ENCODE data around the gene TUBB2A. TPM values are rescaled to one million over a fixed set of nuclear protein-coding genes. Genes with fewer than 3 reads are reported as not detected.
"Not testable (repeated sequence)": the region's sequence is repeated elsewhere in the genome, so short reads cannot be mapped to it uniquely, and the experiment has no call there.

TUBB2A gene
- total RNA-seq, 1 donor from 2014 or later = 769 TPM

- H3K36me3 Mint-ChIP-seq (ENCODE audit: unreplicated experiment) = peaks cover 6% of the 10 kb centered on the region
- peak overlapping the region; percentile 53 for H3K4me3 Mint-ChIP-seq (ENCODE audit: unreplicated experiment)
- DNase-seq = no peak
- H3K27ac Mint-ChIP-seq (ENCODE audit: unreplicated experiment) = peak overlapping the region; percentile 48
- peaks cover 11% of the 10 kb centered on the region for H3K27me3 Mint-ChIP-seq (ENCODE audit: unreplicated experiment)
- TF ChIP-seq CTCF (IDR thresholded peaks at IDR 0.05; ENCODE audit: partially characterized antibody, unreplicated experiment) = no peak
- H3K9me3 Mint-ChIP-seq (ENCODE audit: unreplicated experiment) = peaks cover 21% of the 10 kb centered on the region
- peaks cover 22% of the 10 kb centered on the region for H3K4me1 Mint-ChIP-seq (ENCODE audit: low read depth, unreplicated experiment)
These were observed 2.7 kb upstream of the TUBB2A start for GRCh38 chr6:3159805-3160781.

- DNase-seq = peak; percentile 52
- peak overlapping the region; percentile 97 for H3K27ac Mint-ChIP-seq (ENCODE audit: unreplicated experiment)
These were observed 887 bp downstream of the TUBB2A start for GRCh38 chr6:3156184-3157130.

GRCh38 chr6:3155416-3155815 is 1.9 kb downstream of the TUBB2A start:
- Mint-ChIP-seq H3K4me3 (ENCODE audit: unreplicated experiment) (peak overlapping the region; percentile 92), H3K27ac (ENCODE audit: unreplicated experiment) (peak overlapping the region; percentile 76), H3K4me1 (ENCODE audit: low read depth, unreplicated experiment) (peaks cover 23% of the 10 kb centered on the region), H3K9me3 (ENCODE audit: unreplicated experiment) (peaks cover 19% of the 10 kb centered on the region), H3K27me3 (ENCODE audit: unreplicated experiment) (peaks cover 15% of the 10 kb centered on the region), H3K36me3 (ENCODE audit: unreplicated experiment) (peaks cover 19% of the 10 kb centered on the region)
- DNase-seq = not testable (repeated sequence)

More at GRCh38 chr6:3156184-3157130, 887 bp downstream of the TUBB2A start:
- peaks cover 15% of the 10 kb centered on the region for H3K27me3 Mint-ChIP-seq (ENCODE audit: unreplicated experiment)
- peaks cover 16% of the 10 kb centered on the region for H3K9me3 Mint-ChIP-seq (ENCODE audit: unreplicated experiment)
- peak overlapping the region; percentile 92 for H3K4me3 Mint-ChIP-seq (ENCODE audit: unreplicated experiment)
- H3K4me1 Mint-ChIP-seq (ENCODE audit: low read depth, unreplicated experiment) = peaks cover 23% of the 10 kb centered on the region
- peaks cover 19% of the 10 kb centered on the region for H3K36me3 Mint-ChIP-seq (ENCODE audit: unreplicated experiment)

GRCh38 chr6:3152689-3153088 is 4.7 kb downstream of the TUBB2A start:
- Mint-ChIP-seq H3K4me1 (ENCODE audit: low read depth, unreplicated experiment) (peaks cover 12% of the 10 kb centered on the region), H3K4me3 (ENCODE audit: unreplicated experiment) (no peak overlapping the region), H3K27me3 (ENCODE audit: unreplicated experiment) (peaks cover 12% of the 10 kb centered on the region), H3K36me3 (ENCODE audit: unreplicated experiment) (peaks cover 19% of the 10 kb centered on the region), H3K9me3 (ENCODE audit: unreplicated experiment) (peaks cover 15% of the 10 kb centered on the region), H3K27ac (ENCODE audit: unreplicated experiment) (no peak overlapping the region)
- no peak for TF ChIP-seq CTCF (IDR thresholded peaks at IDR 0.05; ENCODE audit: partially characterized antibody, unreplicated experiment)
- no peak for DNase-seq

- H3K27ac Mint-ChIP-seq (ENCODE audit: unreplicated experiment) = peak overlapping the region; percentile 13
- H3K36me3 Mint-ChIP-seq (ENCODE audit: unreplicated experiment) = peaks cover 23% of the 10 kb centered on the region
- H3K27me3 Mint-ChIP-seq (ENCODE audit: unreplicated experiment) = peaks cover 13% of the 10 kb centered on the region
These were observed 5.7 kb downstream of the TUBB2A start for GRCh38 chr6:3151691-3152090.

More at GRCh38 chr6:3151691-3152090, 5.7 kb downstream of the TUBB2A start:
- no peak overlapping the region for H3K4me3 Mint-ChIP-seq (ENCODE audit: unreplicated experiment)
- peaks cover 12% of the 10 kb centered on the region for H3K4me1 Mint-ChIP-seq (ENCODE audit: low read depth, unreplicated experiment)
- DNase-seq = no peak
- TF ChIP-seq CTCF (IDR thresholded peaks at IDR 0.05; ENCODE audit: partially characterized antibody, unreplicated experiment) = no peak
- peaks cover 16% of the 10 kb centered on the region for H3K9me3 Mint-ChIP-seq (ENCODE audit: unreplicated experiment)

Data from glutamatergic neuron (in vitro differentiated cells).